Tibial artery (tissue), 4 donors: ENCODE measurements around the gene SDK2.

ENCODE experiments used
- DNase-seq, 2 donors: peaks; one replicate each; pipeline ENCODE4 v3.0.0-alpha.2; 2019
- H3K27ac ChIP-seq, 2 donors: fragments of 200-600 bp; sonication (generic) in 1 of 2; 1 replicate in 1 of 2; 2 replicates in 1 of 2; pipeline ENCODE4 v1.5.1; 2018 to 2019; ENCODE audit warnings: mild to moderate bottlenecking in 1 of 2
- H3K27me3 ChIP-seq, 2 donors: fragments of 200-600 bp; sonication (generic) in 1 of 2; one replicate each; pipeline versions ENCODE4 v1.5.1 to v1.6.0; 2016 to 2019
- H3K36me3 ChIP-seq, 3 donors: fragments of 200-600 bp; sonication (generic) in 2 of 3; one replicate each; pipeline ENCODE4 v1.5.1; 2016 to 2019; ENCODE audit warnings: mild to moderate bottlenecking in 2 of 3
- H3K4me1 ChIP-seq, 4 donors: fragments of 200-600 bp; sonication (generic) in 2 of 4; 1 replicate in 3 of 4; 2 replicates in 1 of 4; pipeline ENCODE4 v1.5.1; 2016 to 2019
- H3K4me3 ChIP-seq, 2 donors: fragments of 200-600 bp; sonication (generic) in 1 of 2; 1 replicate in 1 of 2; 2 replicates in 1 of 2; pipeline ENCODE4 v1.5.1; 2018 to 2019; ENCODE audit warnings: mild to moderate bottlenecking in 2 of 2
- H3K9me3 ChIP-seq, 3 donors: fragments of 200-600 bp; sonication (generic) in 1 of 3; one replicate each; pipeline ENCODE4 v1.5.1; 2016 to 2019
- CTCF ChIP-seq, 2 experiments: fragments of 200-600 bp in 1 of 2; fragments of 450-650 bp in 1 of 2; IDR thresholded peaks; one replicate each; pipeline ENCODE4 v1.5.1; 2017 to 2019; ENCODE audit warnings: antibody characterized with exemption in 2 of 2, mild to moderate bottlenecking in 1 of 2, moderate library complexity in 1 of 2
- intact Hi-C: fragments of 100-400 bp; cut with DNase I; formaldehyde crosslinking; loops from one replicate; pipeline ENCODE4 v1.15.0; 2023; ENCODE audit warnings: low total_unique reads

Gene SDK2

DNA sequence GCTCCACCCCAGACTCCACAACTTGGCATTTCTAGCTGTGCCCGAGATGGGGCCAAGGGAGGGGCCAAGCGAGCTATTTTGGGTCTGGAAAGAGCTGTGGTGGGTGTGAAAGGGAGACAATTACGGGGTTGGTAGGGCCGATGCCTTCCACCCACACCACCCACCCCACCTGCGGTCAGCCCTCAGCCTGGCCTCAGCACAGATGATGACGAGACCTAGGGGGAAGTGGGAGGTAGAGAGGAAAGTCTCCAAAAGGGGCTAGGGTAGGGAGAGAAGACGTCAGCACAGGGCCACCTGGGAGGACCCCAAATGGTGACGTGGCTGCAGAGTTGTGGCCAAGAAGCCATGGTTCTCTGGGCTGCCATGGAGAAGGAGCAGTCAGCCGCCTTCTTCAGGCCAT, 83.1 kb downstream of the SDK2 start:
- TF ChIP-seq CTCF (IDR thresholded peaks at IDR 0.05), result no peak
- H3K27ac ChIP-seq, result no peak overlapping the region
- intact Hi-C loops, result no loop called here
- no peaks in the 10 kb centered on the region for H3K4me1 ChIP-seq
- H3K9me3 ChIP-seq, result no peaks in the 10 kb centered on the region
- DNase-seq, result no peak
- no peaks in the 10 kb centered on the region for H3K36me3 ChIP-seq
- H3K4me3 ChIP-seq, result no peak overlapping the region
- peaks cover 0 to 17% of the 10 kb centered on the region in 2 donors for H3K27me3 ChIP-seq

DNA sequence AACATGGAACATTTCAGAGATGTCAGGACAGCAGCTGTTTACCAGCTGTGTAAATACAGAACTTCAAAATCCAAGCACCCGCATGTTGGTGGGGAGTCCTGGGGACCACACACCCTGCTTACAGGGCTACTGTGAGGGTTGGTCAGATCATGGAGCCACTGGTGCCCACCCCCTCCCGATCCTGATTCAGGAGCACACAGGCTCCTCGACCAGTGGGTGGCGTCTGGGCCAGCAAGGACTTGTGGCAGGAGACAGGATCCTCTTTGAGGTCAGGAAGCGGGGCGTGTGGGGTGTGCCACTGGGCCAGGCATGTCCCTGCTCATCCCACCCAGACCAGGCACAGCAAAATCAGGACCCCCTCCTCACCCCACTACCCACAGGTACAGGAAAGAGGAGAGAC, 83.6 kb downstream of the SDK2 start:
- H3K27ac ChIP-seq, result no peak overlapping the region
- no peak for TF ChIP-seq CTCF (IDR thresholded peaks at IDR 0.05)
- intact Hi-C loops, result no loop called here
- H3K4me3 ChIP-seq, result no peak overlapping the region
- no peaks in the 10 kb centered on the region for H3K9me3 ChIP-seq
- no peaks in the 10 kb centered on the region for H3K36me3 ChIP-seq
- no peaks in the 10 kb centered on the region for H3K4me1 ChIP-seq
- peaks cover 0 to 17% of the 10 kb centered on the region in 2 donors for H3K27me3 ChIP-seq
- no peak for DNase-seq

- Histone ChIP-seq H3K36me3 (no peaks in the 10 kb centered on the region), H3K27me3 (peaks cover 0 to 24% of the 10 kb centered on the region in 2 donors), H3K27ac (no peak overlapping the region), H3K4me1 (no peaks in the 10 kb centered on the region), H3K4me3 (no peak overlapping the region), H3K9me3 (no peaks in the 10 kb centered on the region)
- intact Hi-C loops, result no loop called here
- TF ChIP-seq CTCF (IDR thresholded peaks at IDR 0.05), result no peak
- DNase-seq, result no peak
These were observed 84.7 kb downstream of the SDK2 start for GRCh38 chr17:73559532-73559931.

GRCh38 chr17:73555199-73555960, 88.9 kb downstream of the SDK2 start:
- H3K9me3 ChIP-seq, result no peaks in the 10 kb centered on the region
- H3K36me3 ChIP-seq, result no peaks in the 10 kb centered on the region
- TF ChIP-seq CTCF (IDR thresholded peaks at IDR 0.05), result no peak
- no peak overlapping the region for H3K4me3 ChIP-seq
- no peaks in the 10 kb centered on the region for H3K4me1 ChIP-seq
- H3K27ac ChIP-seq, result no peak overlapping the region
- H3K27me3 ChIP-seq, result peaks cover 0 to 40% of the 10 kb centered on the region in 2 donors
- intact Hi-C loops, result no loop called here
- DNase-seq, result no peak

DNA sequence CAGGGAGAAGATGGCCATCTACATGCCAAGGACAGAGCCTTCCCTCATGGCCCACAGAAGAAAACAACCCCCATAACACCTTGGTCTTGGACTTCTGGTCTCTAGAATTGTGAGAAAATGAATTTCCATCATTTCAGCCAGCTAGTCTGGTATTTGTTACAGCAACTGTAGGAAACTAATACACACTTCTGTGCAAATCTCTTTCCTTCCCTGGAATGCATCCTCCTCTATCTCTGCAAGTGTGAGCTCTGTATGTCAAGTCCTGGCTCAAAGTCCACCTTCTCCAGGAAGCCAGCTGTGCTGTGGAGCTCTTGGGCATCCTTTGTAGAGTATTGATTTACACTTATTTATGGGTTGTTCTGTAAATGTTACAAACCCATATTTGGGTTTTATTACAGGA, 89.7 kb downstream of the SDK2 start:
- H3K27me3 ChIP-seq, result peaks cover 0 to 43% of the 10 kb centered on the region in 2 donors
- no peak overlapping the region for H3K27ac ChIP-seq
- H3K9me3 ChIP-seq, result no peaks in the 10 kb centered on the region
- DNase-seq, result no peak
- H3K36me3 ChIP-seq, result no peaks in the 10 kb centered on the region
- H3K4me1 ChIP-seq, result no peaks in the 10 kb centered on the region
- H3K4me3 ChIP-seq, result no peak overlapping the region
- intact Hi-C loops, result no loop called here
- no peak for TF ChIP-seq CTCF (IDR thresholded peaks at IDR 0.05)
